ENCODE measurements around the gene COPG2.

DNA sequence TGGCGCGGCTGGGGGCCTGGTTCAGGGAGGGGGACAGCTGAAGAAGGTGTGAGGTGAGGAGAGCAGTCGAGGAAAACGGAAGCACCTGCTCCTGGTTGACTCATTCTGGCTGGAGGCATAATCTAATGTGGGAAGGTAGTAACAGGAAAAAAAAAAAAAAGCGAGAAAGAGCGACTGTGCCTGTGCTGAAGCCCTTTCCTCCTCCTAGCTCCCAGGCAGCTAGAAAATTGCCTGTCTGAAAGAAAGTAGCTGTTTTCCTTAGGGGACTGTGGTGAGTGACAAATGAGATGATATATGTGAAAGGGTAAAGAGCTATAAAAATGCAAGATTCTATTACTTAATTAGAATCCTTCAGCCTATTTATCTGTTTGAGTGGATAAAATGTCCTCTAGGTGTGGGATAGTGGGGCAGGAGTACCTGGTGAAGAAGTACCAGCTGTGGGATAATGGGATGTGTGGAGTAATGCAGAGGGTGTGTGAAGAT is 181.6 kb downstream of the COPG2 start:
- TF ChIP-seq, protein P1, sequence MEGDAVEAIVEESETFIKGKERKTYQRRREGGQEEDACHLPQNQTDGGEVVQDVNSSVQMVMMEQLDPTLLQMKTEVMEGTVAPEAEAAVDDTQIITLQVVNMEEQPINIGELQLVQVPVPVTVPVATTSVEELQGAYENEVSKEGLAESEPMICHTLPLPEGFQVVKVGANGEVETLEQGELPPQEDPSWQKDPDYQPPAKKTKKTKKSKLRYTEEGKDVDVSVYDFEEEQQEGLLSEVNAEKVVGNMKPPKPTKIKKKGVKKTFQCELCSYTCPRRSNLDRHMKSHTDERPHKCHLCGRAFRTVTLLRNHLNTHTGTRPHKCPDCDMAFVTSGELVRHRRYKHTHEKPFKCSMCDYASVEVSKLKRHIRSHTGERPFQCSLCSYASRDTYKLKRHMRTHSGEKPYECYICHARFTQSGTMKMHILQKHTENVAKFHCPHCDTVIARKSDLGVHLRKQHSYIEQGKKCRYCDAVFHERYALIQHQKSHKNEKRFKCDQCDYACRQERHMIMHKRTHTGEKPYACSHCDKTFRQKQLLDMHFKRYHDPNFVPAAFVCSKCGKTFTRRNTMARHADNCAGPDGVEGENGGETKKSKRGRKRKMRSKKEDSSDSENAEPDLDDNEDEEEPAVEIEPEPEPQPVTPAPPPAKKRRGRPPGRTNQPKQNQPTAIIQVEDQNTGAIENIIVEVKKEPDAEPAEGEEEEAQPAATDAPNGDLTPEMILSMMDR (conservative IDR thresholded peaks at IDR 0.05; ENCODE audit: low read depth, low read length): no peak
- no peak for TF ChIP-seq EZH2 (IDR thresholded peaks at IDR 0.05; ENCODE audit: borderline replicate concordance, low read depth, low read length, poor library complexity, severe bottlenecking)
